Subcutaneous abdominal adipose tissue (tissue), 5 donors: ENCODE measurements around the gene RWDD2A.

Source experiments
- H3K27ac ChIP-seq: one replicate; pipeline ENCODE4 v1.7.0; 2013; ENCODE audit warnings: low read depth, mild to moderate bottlenecking, inconsistent platforms, low read length, moderate library complexity
- H3K27me3 ChIP-seq, 5 donors: one replicate each; pipeline ENCODE4 v1.7.0; 2013; ENCODE audit warnings: low read length in 5 of 5, inconsistent platforms in 1 of 5; ENCODE audit not compliant: control insufficient read depth in 5 of 5, insufficient read depth in 4 of 5
- H3K36me3 ChIP-seq, 5 donors: one replicate each; pipeline ENCODE4 v1.7.0; 2013; ENCODE audit warnings: low read length in 5 of 5; ENCODE audit not compliant: control insufficient read depth in 5 of 5, insufficient read depth in 5 of 5
- H3K4me1 ChIP-seq, 5 donors: one replicate each; pipeline ENCODE4 v1.7.0; 2013; ENCODE audit warnings: low read length in 5 of 5, mild to moderate bottlenecking in 3 of 5, moderate library complexity in 1 of 5; ENCODE audit not compliant: control insufficient read depth in 5 of 5, insufficient read depth in 5 of 5
- H3K4me3 ChIP-seq, 5 donors: one replicate each; pipeline ENCODE4 v1.7.0; 2013; ENCODE audit warnings: low read length in 5 of 5, low read depth in 1 of 5
- H3K9ac ChIP-seq, 5 donors: one replicate each; pipeline ENCODE4 v1.7.0; 2013; ENCODE audit warnings: low read length in 5 of 5, mild to moderate bottlenecking in 4 of 5, moderate library complexity in 3 of 5
- H3K9me3 ChIP-seq, 5 donors: one replicate each; pipeline ENCODE4 v1.7.0; 2013; ENCODE audit warnings: low read length in 5 of 5; ENCODE audit not compliant: control insufficient read depth in 5 of 5
- donor health status: healthy.
- donor health status: healthy.
- donor health status: healthy.
- donor health status: healthy.
- donor health status: healthy.

RWDD2A gene

GRCh38 chr6:83192871-83193746, at the start of gene RWDD2A, which contains the start of gene PGM3:
Gene RWDD2A (plus strand): TSS chr6:83193357. CDS start chr6:83194452, 1,095 bp downstream.
Gene PGM3 (minus strand): TSS chr6:83193265. CDS start chr6:83191012, 2,253 bp downstream.
- Histone ChIP-seq H3K4me3 (peak within 1 kb of the TSS; percentile 79 to 94 (median 94)), H3K36me3 (peaks cover 4 to 22% (median 13%) of the 10 kb centered on the region in 5 donors), H3K27ac (peak within 1 kb of the TSS; percentile 91), H3K9me3 (no peaks in the 10 kb centered on the region), H3K27me3 (no peaks in the 10 kb centered on the region), H3K9ac (peak within 1 kb of the TSS; percentile 69 to 98 (median 92)), H3K4me1 (peaks cover 0 to 34% (median 23%) of the 10 kb centered on the region in 5 donors)

- Histone ChIP-seq H3K4me3 (no peak overlapping the region), H3K9me3 (no peaks in the 10 kb centered on the region), H3K27ac (no peak overlapping the region), H3K36me3 (peaks cover 35 to 53% (median 51%) of the 10 kb centered on the region in 5 donors), H3K9ac (no peak overlapping the region), H3K27me3 (no peaks in the 10 kb centered on the region), H3K4me1 (no peaks in the 10 kb centered on the region)
Observed at GRCh38 chr6:83151114-83151513, 42.0 kb upstream of the RWDD2A start.

DNA sequence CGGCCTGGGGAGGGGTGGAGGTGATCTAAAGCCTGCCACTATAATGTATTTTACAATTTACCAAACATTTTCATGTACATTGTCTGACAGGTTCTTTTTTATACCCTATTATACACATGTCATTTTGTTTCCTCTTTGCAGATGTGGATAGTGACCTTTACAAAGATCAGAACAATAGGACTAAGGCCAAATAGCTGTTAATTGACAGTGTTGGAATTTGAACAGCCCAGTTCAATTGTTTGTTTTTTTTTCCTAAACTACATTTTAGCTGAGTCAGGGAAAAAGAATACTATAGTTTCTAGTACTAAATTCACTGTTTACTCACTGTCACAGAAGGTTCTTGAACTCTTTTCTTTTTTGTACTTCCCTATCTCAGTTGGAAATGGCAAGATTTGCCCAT, 40.2 kb upstream of the RWDD2A start:
- Histone ChIP-seq H3K9me3 (no peaks in the 10 kb centered on the region), H3K36me3 (peaks cover 40 to 65% (median 56%) of the 10 kb centered on the region in 5 donors), H3K4me1 (no peaks in the 10 kb centered on the region), H3K4me3 (no peak overlapping the region), H3K27me3 (no peaks in the 10 kb centered on the region), H3K27ac (no peak overlapping the region), H3K9ac (no peak overlapping the region)

DNA sequence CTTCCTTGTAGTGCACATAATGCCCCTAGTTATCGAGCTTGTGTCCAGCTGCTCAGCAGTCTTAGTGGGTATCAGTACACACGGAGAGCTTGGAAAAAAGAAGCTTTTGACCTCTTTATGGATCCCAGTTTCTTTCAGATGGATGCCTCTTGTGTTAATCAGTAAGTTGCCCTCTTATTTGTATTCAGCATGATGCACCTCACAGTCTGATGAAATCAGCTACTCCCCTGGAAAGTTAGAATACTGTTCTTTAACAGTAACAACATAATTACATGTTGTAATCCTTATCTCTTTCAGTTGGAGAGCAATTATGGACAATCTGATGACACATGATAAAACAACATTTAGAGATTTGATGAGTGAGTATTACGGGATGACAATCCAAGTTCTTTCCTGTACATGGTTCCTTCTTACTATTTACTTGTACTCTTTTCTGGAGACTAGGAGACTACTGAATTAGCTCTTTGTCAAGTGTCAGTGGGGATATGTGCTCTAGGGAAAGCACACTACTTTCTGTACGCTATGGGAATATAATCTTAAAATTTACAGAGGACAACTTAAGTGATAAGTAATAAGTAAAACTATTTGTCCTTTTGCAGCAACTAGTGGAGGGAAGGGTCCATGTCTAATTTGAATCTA, 39.2 kb upstream of the RWDD2A start:
- H3K9ac ChIP-seq: no peak overlapping the region
- H3K9me3 ChIP-seq: no peaks in the 10 kb centered on the region
- no peaks in the 10 kb centered on the region for H3K27me3 ChIP-seq
- no peaks in the 10 kb centered on the region for H3K4me1 ChIP-seq
- H3K36me3 ChIP-seq: peaks cover 40 to 68% (median 60%) of the 10 kb centered on the region in 5 donors
- H3K4me3 ChIP-seq: no peak overlapping the region
- no peak overlapping the region for H3K27ac ChIP-seq

DNA sequence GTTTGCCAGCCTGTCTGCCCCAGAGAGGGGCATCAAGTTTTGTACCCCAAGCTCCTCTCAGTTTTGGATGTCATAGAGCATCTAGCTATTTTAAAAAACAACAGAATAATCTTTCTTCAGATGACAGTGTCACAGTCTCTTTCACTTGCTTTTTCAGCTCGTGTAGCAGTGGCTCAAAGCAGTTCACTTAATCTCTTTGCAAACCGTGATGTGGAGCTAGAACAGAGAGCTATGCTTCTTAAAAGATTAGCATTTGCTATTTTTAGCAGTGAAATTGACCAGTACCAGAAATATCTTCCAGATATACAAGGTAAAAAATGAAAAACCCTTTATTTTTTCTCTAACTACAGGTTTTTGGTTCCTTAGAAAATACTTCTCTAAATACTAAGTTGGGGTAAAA, 37.4 kb upstream of the RWDD2A start:
- Histone ChIP-seq H3K36me3 (peaks cover 46 to 72% (median 59%) of the 10 kb centered on the region in 5 donors), H3K27me3 (no peaks in the 10 kb centered on the region), H3K27ac (no peak overlapping the region), H3K4me3 (no peak overlapping the region), H3K9me3 (no peaks in the 10 kb centered on the region), H3K4me1 (no peaks in the 10 kb centered on the region), H3K9ac (no peak overlapping the region)

DNA sequence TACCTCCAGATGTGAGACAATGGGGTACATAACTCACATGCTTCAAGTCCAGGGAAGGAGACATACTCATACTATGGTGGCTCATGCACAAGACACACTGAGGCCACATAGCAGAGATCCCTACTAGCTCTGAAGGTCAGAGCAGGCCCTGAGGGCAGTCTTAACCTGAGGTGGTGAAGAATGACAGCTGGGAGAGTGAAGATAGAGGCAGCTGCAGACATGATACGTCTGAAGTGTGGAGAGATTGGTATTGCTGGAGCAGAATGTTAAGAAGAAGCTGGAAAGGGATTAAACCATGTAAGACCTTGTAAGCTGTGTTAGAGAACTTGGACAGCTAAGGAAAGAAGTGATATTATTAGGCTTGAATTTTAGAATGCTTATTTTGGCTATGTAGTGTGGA, 33.0 kb upstream of the RWDD2A start:
- no peaks in the 10 kb centered on the region for H3K27me3 ChIP-seq
- H3K9me3 ChIP-seq: no peaks in the 10 kb centered on the region
- no peak overlapping the region for H3K9ac ChIP-seq
- peaks cover 33 to 63% (median 54%) of the 10 kb centered on the region in 5 donors for H3K36me3 ChIP-seq
- no peaks in the 10 kb centered on the region for H3K4me1 ChIP-seq
- no peak overlapping the region for H3K27ac ChIP-seq
- no peak overlapping the region for H3K4me3 ChIP-seq

DNA sequence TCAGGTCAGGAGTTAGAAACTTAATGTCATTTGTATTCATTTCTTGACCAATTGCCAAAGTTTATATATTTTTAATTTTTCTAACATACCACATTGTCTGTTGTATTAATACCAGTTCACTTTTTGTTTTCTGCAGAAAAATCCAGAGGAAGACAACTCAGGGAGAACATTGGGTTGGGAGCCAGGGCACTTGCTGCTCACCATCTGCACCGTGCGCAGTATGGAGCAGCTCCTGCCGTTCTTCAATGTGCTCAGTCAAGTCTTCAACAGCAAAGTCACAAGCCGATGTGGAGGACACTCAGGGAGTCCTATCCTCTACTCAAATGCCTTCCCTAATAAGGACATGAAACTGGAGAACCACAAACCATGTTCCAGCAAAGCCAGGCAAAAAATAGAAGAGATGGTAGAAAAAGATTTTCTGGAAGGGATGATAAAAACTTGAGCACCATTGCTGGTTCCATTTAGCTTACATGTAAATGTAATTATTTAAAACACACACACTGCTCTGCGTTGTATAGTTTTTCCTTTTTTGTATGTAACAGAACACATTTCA, 25.4 kb upstream of the RWDD2A start:
- no peak overlapping the region for H3K9ac ChIP-seq
- H3K27me3 ChIP-seq: no peaks in the 10 kb centered on the region
- no peak overlapping the region for H3K27ac ChIP-seq
- no peaks in the 10 kb centered on the region for H3K4me1 ChIP-seq
- H3K9me3 ChIP-seq: no peaks in the 10 kb centered on the region
- H3K4me3 ChIP-seq: no peak overlapping the region
- peaks cover 68 to 85% (median 73%) of the 10 kb centered on the region in 5 donors for H3K36me3 ChIP-seq

DNA sequence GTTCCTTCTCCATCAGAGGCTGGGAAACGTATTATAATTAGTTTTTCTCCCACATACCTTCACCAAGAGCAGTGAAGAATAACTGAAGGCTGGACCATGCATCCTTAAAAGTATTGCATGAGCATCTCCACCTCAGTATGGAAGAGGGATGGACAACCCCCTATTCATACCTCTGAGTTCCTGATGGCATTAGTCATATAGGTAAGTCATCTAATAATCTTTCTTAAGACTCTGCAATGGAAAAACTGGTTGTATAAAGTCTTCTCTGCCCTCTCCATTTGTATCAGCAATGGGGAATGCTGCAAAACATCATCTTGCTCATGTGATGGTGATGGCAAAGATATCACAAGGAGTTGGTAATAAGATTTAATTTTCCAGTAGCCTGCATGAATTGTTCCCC, 24.6 kb upstream of the RWDD2A start:
- Histone ChIP-seq H3K27ac (no peak overlapping the region), H3K27me3 (no peaks in the 10 kb centered on the region), H3K9me3 (no peaks in the 10 kb centered on the region), H3K9ac (no peak overlapping the region), H3K36me3 (peaks cover 75 to 88% (median 76%) of the 10 kb centered on the region in 5 donors), H3K4me3 (no peak overlapping the region), H3K4me1 (no peaks in the 10 kb centered on the region)

DNA sequence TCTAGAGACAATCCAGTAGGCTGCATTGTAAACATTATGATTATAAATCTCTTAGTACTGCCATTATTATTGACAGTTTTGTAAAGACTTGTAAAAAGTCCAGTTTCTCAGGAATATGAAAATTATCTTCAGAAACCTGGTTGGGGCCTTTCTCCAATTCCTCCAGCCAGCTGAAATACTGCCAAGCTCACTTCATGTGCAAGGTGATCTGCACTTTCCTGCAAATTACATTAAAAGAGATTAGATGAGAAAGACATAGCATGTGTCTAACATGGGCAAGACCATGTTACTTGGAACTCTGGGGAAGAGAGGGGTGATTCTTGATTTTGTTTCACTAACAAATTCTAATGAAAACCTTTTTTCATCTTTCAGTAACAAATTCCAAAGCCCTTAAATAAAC, 24.1 kb upstream of the RWDD2A start:
- H3K9me3 ChIP-seq: no peaks in the 10 kb centered on the region
- no peaks in the 10 kb centered on the region for H3K27me3 ChIP-seq
- no peak overlapping the region for H3K4me3 ChIP-seq
- H3K27ac ChIP-seq: no peak overlapping the region
- H3K9ac ChIP-seq: no peak overlapping the region
- H3K4me1 ChIP-seq: no peaks in the 10 kb centered on the region
- H3K36me3 ChIP-seq: peaks cover 75 to 93% (median 81%) of the 10 kb centered on the region in 5 donors

DNA sequence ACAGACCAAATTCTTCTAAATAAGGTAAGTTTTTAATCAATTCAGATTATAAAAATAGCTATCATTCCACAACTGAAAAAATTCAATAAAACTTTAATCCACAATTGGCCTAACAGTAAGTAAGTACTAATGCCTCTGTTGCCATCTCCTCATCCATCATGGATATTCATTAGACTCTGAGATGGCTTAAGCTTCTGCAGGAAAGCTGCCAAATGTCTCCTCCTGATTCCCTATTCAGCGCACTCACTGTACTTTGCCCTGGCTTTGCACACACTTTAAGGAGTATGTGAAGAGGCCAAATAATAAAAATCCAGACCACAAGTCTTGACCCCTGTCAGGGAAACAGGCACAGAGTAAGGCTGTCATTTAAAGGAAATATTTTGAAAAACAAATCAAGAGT, 23.6 kb upstream of the RWDD2A start:
- Histone ChIP-seq H3K4me3 (no peak overlapping the region), H3K27ac (no peak overlapping the region), H3K9ac (no peak overlapping the region), H3K9me3 (no peaks in the 10 kb centered on the region), H3K27me3 (no peaks in the 10 kb centered on the region), H3K4me1 (no peaks in the 10 kb centered on the region), H3K36me3 (peaks cover 74 to 93% (median 84%) of the 10 kb centered on the region in 5 donors)
